Fibroblast of skin of abdomen (primary cell): Measurements from ENCODE around the gene DNAJC7.
A peak's percentile ranks its signal among the peaks of the same experiment; 100 is the strongest.

ENCODE experiments used
- DNase-seq: peaks from one replicate; pipeline ENCODE4 v3.0.0-alpha.2; 2013

DNAJC7 gene

GRCh38 chr17:41974031-41974430 is 43.2 kb downstream of the DNAJC7 start:
- DNase-seq = no peak

GRCh38 chr17:41973408-41973811 is 43.8 kb downstream of the DNAJC7 start:
- no peak for DNase-seq

GRCh38 chr17:41972571-41973407 is 44.5 kb downstream of the DNAJC7 start:
- no peak for DNase-seq

GRCh38 chr17:41971721-41972523 is 45.3 kb downstream of the DNAJC7 start:
- DNase-seq = no peak

- no peak for DNase-seq
Measured at GRCh38 chr17:41970901-41971331, 46.3 kb downstream of the DNAJC7 start.

- no peak for DNase-seq
Measured at GRCh38 chr17:41968676-41969075, 48.6 kb downstream of the DNAJC7 start.

GRCh38 chr17:41967921-41968578 is 49.2 kb downstream of the DNAJC7 start:
- DNase-seq = no peak

GRCh38 chr17:41967141-41967920 is 49.9 kb downstream of the DNAJC7 start:
- DNase-seq = no peak

GRCh38 chr17:41966463-41967140 is 50.6 kb downstream of the DNAJC7 start, which contains the start of gene CNP:
Gene CNP, plus strand, starts transcription at chr17:41966795. Its CDS starts 90 bp downstream, at chr17:41966885.
- DNase-seq = peak; percentile 92

- DNase-seq = peak; percentile 27
Measured at GRCh38 chr17:41965694-41966462, 51.4 kb downstream of the DNAJC7 start.

- DNase-seq = peak; percentile 39
Measured at GRCh38 chr17:41962768-41963434, 54.3 kb downstream of the DNAJC7 start.

GRCh38 chr17:41962111-41962510 is 55.1 kb downstream of the DNAJC7 start:
- DNase-seq = no peak

GRCh38 chr17:41959336-41960095 is 57.7 kb downstream of the DNAJC7 start:
- peak; percentile 50 for DNase-seq

- no peak for DNase-seq
Measured at GRCh38 chr17:41959030-41959335, 58.3 kb downstream of the DNAJC7 start.

GRCh38 chr17:41957869-41958439 is 59.3 kb downstream of the DNAJC7 start:
- no peak for DNase-seq

- DNase-seq = peak; percentile 38
Measured at GRCh38 chr17:41957031-41957868, 60.0 kb downstream of the DNAJC7 start.

GRCh38 chr17:41956522-41956921 is 60.7 kb downstream of the DNAJC7 start:
- no peak for DNase-seq

GRCh38 chr17:41948762-41949460 is 68.3 kb downstream of the DNAJC7 start:
- DNase-seq = no peak
